ENCODE data around the gene GTF2H3. TPM values are rescaled to one million over a fixed set of nuclear protein-coding genes. Genes with fewer than 3 reads are reported as not detected.

Gene GTF2H3
- total and polyA plus RNA-seq, 12 donors: 4.2 to 35.6 (median 20.5) TPM

DNA sequence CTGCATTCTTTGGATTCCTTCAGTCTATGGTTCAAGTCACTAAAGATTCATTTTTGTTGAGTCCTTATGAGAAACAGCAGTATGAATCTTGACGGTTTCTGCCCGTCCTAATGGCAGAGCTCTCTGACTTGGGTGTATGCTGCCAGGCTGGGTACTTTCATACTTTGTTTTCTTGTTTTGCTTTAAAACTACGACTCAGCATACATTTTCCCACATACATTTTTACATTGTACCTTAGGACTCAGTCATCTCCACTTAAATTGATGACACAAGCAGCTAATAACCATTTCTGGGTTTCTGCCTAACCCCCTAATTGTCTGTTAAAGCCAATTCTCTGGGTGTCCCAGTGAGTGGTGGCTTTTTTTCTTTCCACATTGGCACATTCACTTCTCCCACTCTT is 36.5 kb upstream of the GTF2H3 start:
- Histone ChIP-seq H3K4me3 (no peak overlapping the region), H3K27me3 (no peaks in the 10 kb centered on the region), H3K9me3 (replicated peaks in 1 of 3) (no peaks in the 10 kb centered on the region), H3K4me1 (replicated peaks in 1 of 2) (peaks cover 10 to 32% of the 10 kb centered on the region in 2 donors), H3K36me3 (replicated peaks in 1 of 2) (peaks cover 0 to 69% of the 10 kb centered on the region in 2 donors), H3K27ac (no peak overlapping the region)
- no peak for DNase-seq
- intact Hi-C loops (cut with DNase I): no loop called here
- no peak for TF ChIP-seq POLR2A (IDR thresholded peaks at IDR 0.05)
- TF ChIP-seq, protein P1, sequence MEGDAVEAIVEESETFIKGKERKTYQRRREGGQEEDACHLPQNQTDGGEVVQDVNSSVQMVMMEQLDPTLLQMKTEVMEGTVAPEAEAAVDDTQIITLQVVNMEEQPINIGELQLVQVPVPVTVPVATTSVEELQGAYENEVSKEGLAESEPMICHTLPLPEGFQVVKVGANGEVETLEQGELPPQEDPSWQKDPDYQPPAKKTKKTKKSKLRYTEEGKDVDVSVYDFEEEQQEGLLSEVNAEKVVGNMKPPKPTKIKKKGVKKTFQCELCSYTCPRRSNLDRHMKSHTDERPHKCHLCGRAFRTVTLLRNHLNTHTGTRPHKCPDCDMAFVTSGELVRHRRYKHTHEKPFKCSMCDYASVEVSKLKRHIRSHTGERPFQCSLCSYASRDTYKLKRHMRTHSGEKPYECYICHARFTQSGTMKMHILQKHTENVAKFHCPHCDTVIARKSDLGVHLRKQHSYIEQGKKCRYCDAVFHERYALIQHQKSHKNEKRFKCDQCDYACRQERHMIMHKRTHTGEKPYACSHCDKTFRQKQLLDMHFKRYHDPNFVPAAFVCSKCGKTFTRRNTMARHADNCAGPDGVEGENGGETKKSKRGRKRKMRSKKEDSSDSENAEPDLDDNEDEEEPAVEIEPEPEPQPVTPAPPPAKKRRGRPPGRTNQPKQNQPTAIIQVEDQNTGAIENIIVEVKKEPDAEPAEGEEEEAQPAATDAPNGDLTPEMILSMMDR (IDR thresholded peaks at IDR 0.05): no peak
- WGBS, 4 donors: 79 to 95% (median 87%) methylated on average over 3 of the region's 3 CpGs

DNA sequence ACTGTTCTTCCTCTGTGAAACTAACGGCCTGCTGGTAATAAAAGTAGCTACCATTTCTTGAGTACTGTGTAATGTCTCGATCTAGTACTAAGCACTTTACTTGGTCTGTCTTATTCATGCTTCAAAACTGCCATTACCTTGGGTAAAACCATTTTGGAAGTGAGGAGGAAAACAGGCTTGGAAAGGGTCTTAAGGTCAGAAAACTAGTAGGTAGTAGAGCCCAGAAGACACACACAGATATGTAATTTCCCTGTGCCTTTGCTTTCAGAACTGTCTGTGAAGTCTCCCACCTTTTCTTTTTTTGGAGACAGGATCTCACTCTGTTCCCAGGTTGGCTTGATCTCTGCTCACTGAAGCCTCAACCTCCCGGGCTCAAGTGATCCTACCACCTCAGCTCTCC is 35.1 kb upstream of the GTF2H3 start:
- no peak overlapping the region for H3K27ac ChIP-seq
- no peaks in the 10 kb centered on the region for H3K27me3 ChIP-seq
- H3K4me3 ChIP-seq: no peak overlapping the region
- intact Hi-C loops (cut with DNase I): no loop called here
- 84 to 92% (median 85%) methylated on average over 3 of the region's 3 CpGs for WGBS, 4 donors
- H3K36me3 ChIP-seq (replicated peaks in 1 of 2): peaks cover 0 to 54% of the 10 kb centered on the region in 2 donors
- DNase-seq: no peak
- TF ChIP-seq, protein P1 (IDR thresholded peaks at IDR 0.05): no peak
- no peaks in the 10 kb centered on the region for H3K9me3 ChIP-seq (replicated peaks in 1 of 3)
- H3K4me1 ChIP-seq (replicated peaks in 1 of 2): peaks cover 11 to 29% of the 10 kb centered on the region in 2 donors

DNA sequence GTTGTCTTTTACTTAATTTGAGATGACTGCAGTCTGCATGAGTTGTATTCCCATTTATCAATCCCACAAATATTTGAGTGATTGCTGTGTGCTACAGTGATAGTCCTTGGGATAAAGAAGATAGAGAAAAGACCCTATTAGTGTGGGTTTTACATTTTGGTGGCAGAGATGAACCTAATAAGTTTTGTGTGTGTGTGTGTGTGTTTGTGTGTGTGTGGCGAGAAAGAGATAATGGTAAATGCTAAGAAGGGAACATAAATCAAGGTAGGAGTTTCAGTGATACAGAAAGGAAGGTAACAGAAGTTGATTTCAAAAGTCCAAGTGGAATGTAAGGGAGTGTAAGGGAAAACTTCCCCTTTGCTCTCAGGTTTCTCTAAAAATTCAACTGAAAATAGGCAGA is 34.3 kb upstream of the GTF2H3 start:
- H3K27ac ChIP-seq: no peak overlapping the region
- no peak for TF ChIP-seq POLR2A (IDR thresholded peaks at IDR 0.05)
- TF ChIP-seq, protein P1 (IDR thresholded peaks at IDR 0.05): no peak
- DNase-seq: no peak
- WGBS, 4 donors: 91 to 100% (median 94%) methylated on average over 1 of the region's 1 CpG
- no peak overlapping the region for H3K4me3 ChIP-seq
- no peaks in the 10 kb centered on the region for H3K27me3 ChIP-seq
- H3K9me3 ChIP-seq (replicated peaks in 1 of 3): no peaks in the 10 kb centered on the region
- H3K4me1 ChIP-seq (replicated peaks in 1 of 2): peaks cover 11 to 29% of the 10 kb centered on the region in 2 donors
- intact Hi-C loops (cut with DNase I): no loop called here
- peaks cover 0 to 50% of the 10 kb centered on the region in 2 donors for H3K36me3 ChIP-seq (replicated peaks in 1 of 2)

DNA sequence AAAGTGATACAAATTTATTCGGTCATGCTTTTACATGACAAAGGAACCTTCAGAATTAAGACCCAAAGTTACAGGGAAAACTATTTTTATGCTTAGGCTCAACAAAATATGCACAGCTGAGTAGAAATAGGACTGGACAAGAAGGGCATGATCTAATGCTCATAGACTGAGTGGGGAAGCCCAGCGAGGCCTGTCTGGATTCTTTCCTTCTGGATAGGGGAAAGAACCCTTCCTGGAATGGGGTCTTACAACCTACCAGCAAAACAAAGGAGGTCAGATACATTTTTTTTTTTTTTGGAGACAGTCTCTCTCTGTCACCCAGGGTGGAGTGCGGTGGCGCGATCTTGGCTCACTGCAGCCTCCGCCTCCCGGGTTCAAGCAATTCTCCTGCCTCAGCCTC is 33.9 kb upstream of the GTF2H3 start:
- TF ChIP-seq, protein P1 (IDR thresholded peaks at IDR 0.05): no peak
- no peak for TF ChIP-seq POLR2A (IDR thresholded peaks at IDR 0.05)

More for the DNA sequence above, 33.9 kb upstream of the GTF2H3 start:
- Histone ChIP-seq H3K9me3 (replicated peaks in 1 of 3) (no peaks in the 10 kb centered on the region), H3K4me1 (replicated peaks in 1 of 2) (peaks cover 11 to 29% of the 10 kb centered on the region in 2 donors), H3K27ac (no peak overlapping the region), H3K4me3 (no peak overlapping the region), H3K36me3 (replicated peaks in 1 of 2) (peaks cover 0 to 49% of the 10 kb centered on the region in 2 donors), H3K27me3 (no peaks in the 10 kb centered on the region)
- no peak for DNase-seq
- 89 to 96% (median 95%) methylated on average over 7 of the region's 7 CpGs for WGBS, 4 donors
- intact Hi-C loops (cut with DNase I): no loop called here
